HG03175 (cell line): Measurements from ENCODE around the gene CHMP3.
"Not testable (repeated sequence)": the region's sequence is repeated elsewhere in the genome, so short reads cannot be mapped to it uniquely, and the experiment has no call there.

Experiments used
- ATAC-seq: cut with Tn5 transposase; IDR thresholded peaks from one replicate; pipeline ENCODE4 v1.9.1; 2021; ENCODE audit warnings: mild to moderate bottlenecking, moderate library complexity; ENCODE audit not compliant: unreplicated experiment

Gene CHMP3

GRCh38 chr2:86562922-86563649 is at the start of gene CHMP3:
Gene CHMP3 (minus strand): TSS chr2:86563443. CDS start chr2:86563348, 95 bp downstream.
- peak; percentile 88 for ATAC-seq

GRCh38 chr2:86610871-86611270 is 47.6 kb upstream of the CHMP3 start:
- ATAC-seq: no peak

- no peak for ATAC-seq
Measured at GRCh38 chr2:86608832-86609410, 45.7 kb upstream of the CHMP3 start.

- ATAC-seq: no peak
Measured at GRCh38 chr2:86603905-86604304, 40.7 kb upstream of the CHMP3 start.

- no peak for ATAC-seq
Measured at GRCh38 chr2:86598966-86599365, 35.7 kb upstream of the CHMP3 start.

- ATAC-seq: no peak
Measured at GRCh38 chr2:86596118-86596517, 32.9 kb upstream of the CHMP3 start.

- no peak for ATAC-seq
Measured at GRCh38 chr2:86593266-86593665, 30.0 kb upstream of the CHMP3 start.

- no peak for ATAC-seq
Measured at GRCh38 chr2:86592547-86593230, 29.4 kb upstream of the CHMP3 start.

GRCh38 chr2:86589701-86590100 is 26.5 kb upstream of the CHMP3 start:
- ATAC-seq: not testable (repeated sequence)

- ATAC-seq: no peak
Measured at GRCh38 chr2:86584151-86584913, 21.1 kb upstream of the CHMP3 start.

GRCh38 chr2:86580560-86580959 is 17.3 kb upstream of the CHMP3 start:
- ATAC-seq: no peak

GRCh38 chr2:86577817-86578456 is 14.7 kb upstream of the CHMP3 start:
- no peak for ATAC-seq

GRCh38 chr2:86570059-86570458 is 6.8 kb upstream of the CHMP3 start:
- ATAC-seq: no peak

- no peak for ATAC-seq
Measured at GRCh38 chr2:86566821-86567190, 3.6 kb upstream of the CHMP3 start.

GRCh38 chr2:86566158-86566820 is 3.0 kb upstream of the CHMP3 start:
- no peak for ATAC-seq

GRCh38 chr2:86563650-86564061 is 413 bp upstream of the CHMP3 start:
- ATAC-seq: no peak

- ATAC-seq: peak; percentile 24
Measured at GRCh38 chr2:86562485-86562921, 740 bp downstream of the CHMP3 start.

GRCh38 chr2:86557836-86558235 is 5.4 kb downstream of the CHMP3 start:
- no peak for ATAC-seq

- no peak for ATAC-seq
Measured at GRCh38 chr2:86556508-86556907, 6.7 kb downstream of the CHMP3 start.

GRCh38 chr2:86552889-86553288 is 10.4 kb downstream of the CHMP3 start:
- ATAC-seq: no peak
